Keratinocyte (primary cell): Measurements from ENCODE around the gene PVALB. TPM values are rescaled to one million over a fixed set of nuclear protein-coding genes. Genes with fewer than 3 reads are reported as not detected.

Source experiments
- DNase-seq: peaks from one replicate; pipeline ENCODE4 v3.0.0-alpha.2; 2011; ENCODE audit warnings: low read depth, missing footprints, low spot score
- FAIRE-seq: peaks from 2 replicates; lab custom pipeline; 2011; peaks lifted over from hg19 to GRCh38; lab: Jason Lieb, UNC
- H2AFZ ChIP-seq: 2 replicates; pipeline ENCODE4 v1.6.0; 2012; ENCODE audit warnings: low read length, control low read depth, inconsistent platforms; ENCODE audit not compliant: control insufficient read depth
- H3K27ac ChIP-seq: 2 replicates; pipeline ENCODE4 v1.5.1; 2011; ENCODE audit warnings: low read length; ENCODE audit not compliant: control insufficient read depth, insufficient read depth
- H3K27me3 ChIP-seq: 3 replicates; pipeline ENCODE4 v1.6.0; 2011; ENCODE audit warnings: low read length; ENCODE audit not compliant: control insufficient read depth, insufficient read depth; ENCODE audit errors: extremely low read depth
- H3K36me3 ChIP-seq, 2 experiments: 2 replicates in 1 of 2; 3 replicates in 1 of 2; pipeline ENCODE4 v1.5.1; 2011; ENCODE audit warnings: low read length in 2 of 2, mild to moderate bottlenecking in 1 of 2; ENCODE audit not compliant: control insufficient read depth in 2 of 2, insufficient read depth in 2 of 2; ENCODE audit errors: extremely low read depth in 1 of 2
- H3K4me1 ChIP-seq: 3 replicates; pipeline ENCODE4 v1.5.1; 2011; ENCODE audit warnings: low read length; ENCODE audit not compliant: control insufficient read depth, insufficient read depth; ENCODE audit errors: extremely low read depth
- H3K4me2 ChIP-seq: 3 replicates; pipeline ENCODE4 v1.6.0; 2011; ENCODE audit warnings: low read depth, low read length; ENCODE audit not compliant: control insufficient read depth, insufficient read depth; ENCODE audit errors: extremely low read depth
- H3K4me3 ChIP-seq, 3 experiments: fragments of 200-600 bp in 1 of 3; sonication (generic) in 1 of 3; 2 replicates in 2 of 3; 3 replicates in 1 of 3; pipeline ENCODE4 v1.5.1; 2011 to 2016; ENCODE audit warnings: low read length in 3 of 3, mild to moderate bottlenecking in 3 of 3, control low read depth in 2 of 3, inconsistent platforms in 1 of 3, low read depth in 1 of 3, mixed read lengths in 1 of 3, mixed run types in 1 of 3, moderate library complexity in 1 of 3; ENCODE audit not compliant: control insufficient read depth in 2 of 3, insufficient read depth in 2 of 3; ENCODE audit errors: extremely low read depth in 1 of 3
- H3K79me2 ChIP-seq: 2 replicates; pipeline ENCODE4 v1.6.0; 2012; ENCODE audit warnings: low read length; ENCODE audit not compliant: control insufficient read depth, insufficient read depth
- H3K9ac ChIP-seq: 3 replicates; pipeline ENCODE4 v1.6.0; 2011; ENCODE audit warnings: low read length; ENCODE audit not compliant: control insufficient read depth, insufficient read depth; ENCODE audit errors: extremely low read depth
- H3K9me1 ChIP-seq: 3 replicates; pipeline ENCODE4 v1.6.0; 2011; ENCODE audit warnings: low read length; ENCODE audit not compliant: control insufficient read depth, insufficient read depth; ENCODE audit errors: extremely low read depth
- H3K9me3 ChIP-seq: 2 replicates; pipeline ENCODE4 v1.5.1; 2012; ENCODE audit warnings: low read depth, low read length; ENCODE audit not compliant: control insufficient read depth
- H4K20me1 ChIP-seq: 3 replicates; pipeline ENCODE4 v1.6.0; 2011; ENCODE audit warnings: low read length; ENCODE audit not compliant: control insufficient read depth, insufficient read depth; ENCODE audit errors: extremely low read depth
- CTCF ChIP-seq, 3 experiments: IDR thresholded peaks in 1 of 3; conservative IDR thresholded peaks in 1 of 3; optimal IDR thresholded peaks in 1 of 3; 2 replicates in 2 of 3; 3 replicates in 1 of 3; pipeline versions ENCODE3 to v1.5.1; 2011; ENCODE audit warnings: low read length in 3 of 3, mild to moderate bottlenecking in 3 of 3, moderate library complexity in 2 of 3, control low read depth in 1 of 3, inconsistent platforms in 1 of 3; ENCODE audit not compliant: insufficient read depth in 2 of 3; ENCODE audit errors: extremely low read depth in 1 of 3
- EZH2 ChIP-seq: IDR thresholded peaks from one replicate; pipeline ENCODE4 v1.6.1; 2012; ENCODE audit warnings: inconsistent platforms, mild to moderate bottlenecking, low read length, moderate library complexity
- dilution Hi-C: fragments of 300-500 bp; cut with MboI; formaldehyde crosslinking; loops from one replicate; pipeline ENCODE4 v1.7.0; 2020; ENCODE audit warnings: low sequenced_read_pairs; ENCODE audit not compliant: extremely low pct_ligation_motif_present
- polyA plus RNA-seq, 5 experiments: library from polyadenylated mRNA; depleted of rRNA in 3 of 5; stranded (reverse) in 3 of 5; stranded (forward) in 1 of 5; unstranded in 1 of 5; fragments of >200 nt; gene quantifications; 1 replicate in 1 of 5; 2 replicates in 3 of 5; 3 replicates in 1 of 5; pipeline versions ENCODE4 v1.2.1 to v1.2.3, GENCODE V29; 2011 to 2012; ENCODE audit warnings: missing spikeins in 2 of 5, low read depth in 1 of 5, low replicate concordance in 1 of 5

PVALB gene
- polyA plus RNA-seq, 1 donor (not counting 4 experiments of a cell fraction or from before 2014, with no cell fraction given): not detected

DNA sequence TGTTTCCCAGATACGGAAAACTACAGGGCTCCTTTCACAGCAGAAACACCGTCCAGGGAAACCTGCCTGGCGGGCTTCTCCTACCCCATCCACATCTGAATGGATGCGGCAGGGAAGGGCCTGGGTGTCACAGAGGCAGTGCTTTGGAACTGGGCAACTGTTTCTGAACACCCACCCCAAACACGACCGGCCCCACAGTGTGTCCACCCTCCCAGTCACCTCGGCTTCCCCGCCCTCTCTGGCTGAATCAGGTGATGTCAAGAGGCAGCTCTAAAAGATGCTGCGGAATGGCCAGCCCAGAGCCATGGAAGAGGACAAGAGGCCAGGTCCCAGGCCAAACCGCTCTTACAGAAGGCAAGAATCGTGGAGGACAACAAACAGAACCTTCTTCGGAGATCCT, 62.9 kb downstream of the PVALB start:
- Histone ChIP-seq H3K9me3 (no peaks in the 10 kb centered on the region), H3K4me2 (no peak overlapping the region), H4K20me1 (peaks cover 4% of the 10 kb centered on the region), H3K27me3 (no peaks in the 10 kb centered on the region), H3K9ac (no peak overlapping the region), H3K27ac (no peak overlapping the region), H2AFZ (no peak overlapping the region), H3K36me3 (no peaks in the 10 kb centered on the region), H3K4me3 (no peak overlapping the region), H3K79me2 (no peaks in the 10 kb centered on the region), H3K4me1 (peaks cover 13% of the 10 kb centered on the region), H3K9me1 (no peaks in the 10 kb centered on the region)
- dilution Hi-C loops: no loop called here
- TF ChIP-seq EZH2: no peak
- no peak for TF ChIP-seq CTCF (optimal IDR thresholded peaks at IDR 0.05 in 1 of 3, IDR thresholded peaks at IDR 0.05 in 1 of 3, conservative IDR thresholded peaks at IDR 0.05 in 1 of 3; ENCODE audit: extremely low read depth in 1 of 3, insufficient read depth in 2 of 3, low read length in 3 of 3)
- FAIRE-seq (no peak), DNase-seq (no peak)

- Histone ChIP-seq H3K4me3 (no peak overlapping the region), H3K4me2 (peak overlapping the region; percentile 19), H3K9me1 (no peaks in the 10 kb centered on the region), H3K27ac (no peak overlapping the region), H3K79me2 (no peaks in the 10 kb centered on the region), H3K9me3 (no peaks in the 10 kb centered on the region), H3K9ac (no peak overlapping the region), H3K36me3 (no peaks in the 10 kb centered on the region), H3K27me3 (peaks cover 3% of the 10 kb centered on the region), H2AFZ (no peak overlapping the region), H3K4me1 (peaks cover 13% of the 10 kb centered on the region), H4K20me1 (peaks cover 4% of the 10 kb centered on the region)
- FAIRE-seq (peak; percentile 41), DNase-seq (peak; percentile 42)
- TF ChIP-seq EZH2 (no peak), CTCF (optimal IDR thresholded peaks at IDR 0.05 in 1 of 3, IDR thresholded peaks at IDR 0.05 in 1 of 3, conservative IDR thresholded peaks at IDR 0.05 in 1 of 3; ENCODE audit: extremely low read depth in 1 of 3, insufficient read depth in 2 of 3, low read length in 3 of 3) (peak in 1 of 3 experiments; percentile 9)
- dilution Hi-C loops: no loop called here
These were observed 63.6 kb downstream of the PVALB start for GRCh38 chr22:36753120-36753802.

Other genes starting within 250 kb of the PVALB start
- gene CACNG2, start 113.3 kb downstream of the PVALB start, polyA plus RNA-seq: not detected in 3 replicates
- 11.5 to 19.2 TPM (median 18.5 TPM) in 3 replicates for gene IFT27, start 40.9 kb downstream of the PVALB start, polyA plus RNA-seq
- 0.37 to 0.42 TPM in 2 of 3 replicates, not detected in the other for gene NCF4, start 44.0 kb upstream of the PVALB start, polyA plus RNA-seq
- 0.02 to 0.08 TPM (median 0.08 TPM) in 3 replicates for gene CSF2RB, start 96.6 kb upstream of the PVALB start, polyA plus RNA-seq
- gene TST, start 202.4 kb upstream of the PVALB start, polyA plus RNA-seq: 18.8 to 38.9 TPM (median 19.9 TPM) in 3 replicates
- gene MPST, start 202.7 kb upstream of the PVALB start, polyA plus RNA-seq: 23.5 to 37.9 TPM (median 27.8 TPM) in 3 replicates
- gene KCTD17, start 234.7 kb upstream of the PVALB start, polyA plus RNA-seq: 16.3 to 22.6 TPM (median 18.6 TPM) in 3 replicates